ENCODE measurements around the gene SYT1. TPM values are rescaled to one million over a fixed set of nuclear protein-coding genes. Genes with fewer than 3 reads are reported as not detected.

Gene SYT1
- polyA plus RNA-seq, 3 donors: 0.72 TPM; not detected in 2

- H3K4me3 Mint-ChIP-seq: no peak overlapping the region
Observed at GRCh38 chr12:79294590-79294989, 430.0 kb downstream of the SYT1 start.

GRCh38 chr12:79295572-79295971, 431.0 kb downstream of the SYT1 start:
- Histone ChIP-seq H3K36me3 (replicated peaks in 1 of 2; ENCODE audit: control insufficient read depth in 1 of 2, insufficient read depth in 2 of 2, low read length in 2 of 2) (no peaks in the 10 kb centered on the region), H3K4me3 (replicated peaks in 1 of 3; ENCODE audit: low read depth in 2 of 3, low read length in 3 of 3) (no peak overlapping the region), H3K27me3 (ENCODE audit: control insufficient read depth in 2 of 2, insufficient read depth in 2 of 2, low read length in 2 of 2) (no peaks in the 10 kb centered on the region), H3K79me2 (ENCODE audit: insufficient read depth, low read length) (no peaks in the 10 kb centered on the region), H4K20me1 (ENCODE audit: insufficient read depth, low read length) (no peaks in the 10 kb centered on the region), H3K4me2 (replicated peaks; ENCODE audit: extremely low read depth, low read length, poor library complexity, severe bottlenecking) (no peak overlapping the region), H3K4me1 (ENCODE audit: control insufficient read depth in 1 of 2, insufficient read depth in 2 of 2, low read length in 2 of 2) (no peaks in the 10 kb centered on the region), H3K27ac (ENCODE audit: low read depth in 1 of 2, low read length in 2 of 2) (no peak overlapping the region), H3K9me3 (replicated peaks in 1 of 2; ENCODE audit: control insufficient read depth in 1 of 2, insufficient read depth in 1 of 2, low read length in 2 of 2) (no peaks in the 10 kb centered on the region), H3K9ac (ENCODE audit: insufficient read depth, low read length, poor library complexity, severe bottlenecking) (no peak overlapping the region), H2AFZ (ENCODE audit: insufficient read depth, low read depth, low read length, poor library complexity, severe bottlenecking) (no peak overlapping the region)
- no peak for TF ChIP-seq CTCF (IDR thresholded peaks at IDR 0.05)
- no peaks in the 10 kb centered on the region for H3K36me3 Mint-ChIP-seq
- H3K27ac Mint-ChIP-seq: no peak overlapping the region
- no peak for DNase-seq
- no peaks in the 10 kb centered on the region for H3K4me1 Mint-ChIP-seq
- H3K9me3 Mint-ChIP-seq: no peaks in the 10 kb centered on the region
- no peak overlapping the region for H3K4me3 Mint-ChIP-seq
- intact Hi-C loops (cut with micrococcal nuclease): no loop called here
- H3K27me3 Mint-ChIP-seq (ENCODE audit: low read depth in 3 of 3): no peaks in the 10 kb centered on the region

More at GRCh38 chr12:79294590-79294989, 430.0 kb downstream of the SYT1 start:
- H3K4me3 ChIP-seq (replicated peaks in 1 of 3; ENCODE audit: low read depth in 2 of 3, low read length in 3 of 3): no peak overlapping the region
- no peaks in the 10 kb centered on the region for H3K9me3 ChIP-seq (replicated peaks in 1 of 2; ENCODE audit: control insufficient read depth in 1 of 2, insufficient read depth in 1 of 2, low read length in 2 of 2)
- no peaks in the 10 kb centered on the region for H3K27me3 Mint-ChIP-seq (ENCODE audit: low read depth in 3 of 3)
- H3K27ac Mint-ChIP-seq: no peak overlapping the region
- DNase-seq: no peak
- no CpG with 5 or more reads among the region's 2 CpGs for WGBS (ENCODE audit: insufficient coverage)
- H3K36me3 ChIP-seq (replicated peaks in 1 of 2; ENCODE audit: control insufficient read depth in 1 of 2, insufficient read depth in 2 of 2, low read length in 2 of 2): no peaks in the 10 kb centered on the region
- no peaks in the 10 kb centered on the region for H3K4me1 ChIP-seq (ENCODE audit: control insufficient read depth in 1 of 2, insufficient read depth in 2 of 2, low read length in 2 of 2)
- no peak overlapping the region for H3K4me2 ChIP-seq (replicated peaks; ENCODE audit: extremely low read depth, low read length, poor library complexity, severe bottlenecking)
- no peaks in the 10 kb centered on the region for H3K9me3 Mint-ChIP-seq
- no peaks in the 10 kb centered on the region for H3K36me3 Mint-ChIP-seq
- H4K20me1 ChIP-seq (ENCODE audit: insufficient read depth, low read length): no peaks in the 10 kb centered on the region
- H3K79me2 ChIP-seq (ENCODE audit: insufficient read depth, low read length): no peaks in the 10 kb centered on the region
- no peak for TF ChIP-seq CTCF (IDR thresholded peaks at IDR 0.05)
- H2AFZ ChIP-seq (ENCODE audit: insufficient read depth, low read depth, low read length, poor library complexity, severe bottlenecking): no peak overlapping the region
- intact Hi-C loops (cut with micrococcal nuclease): no loop called here
- H3K27ac ChIP-seq (ENCODE audit: low read depth in 1 of 2, low read length in 2 of 2): no peak overlapping the region
- H3K27me3 ChIP-seq (ENCODE audit: control insufficient read depth in 2 of 2, insufficient read depth in 2 of 2, low read length in 2 of 2): no peaks in the 10 kb centered on the region
- H3K9ac ChIP-seq (ENCODE audit: insufficient read depth, low read length, poor library complexity, severe bottlenecking): no peak overlapping the region
- no peaks in the 10 kb centered on the region for H3K4me1 Mint-ChIP-seq

Measured in CD14-positive monocyte (primary cell).